AG20443 (cell line): Measurements from ENCODE around the gene VMAC.
A peak's percentile ranks its signal among the peaks of the same experiment; 100 is the strongest.

Experiments used
- DNase-seq: peaks from one replicate; pipeline ENCODE4 v3.0.0; 2012; ENCODE audit warnings: low spot score, mixed read lengths

Gene VMAC

GRCh38 chr19:5905114-5905778 is 574 bp downstream of the VMAC start:
- no peak for DNase-seq

- DNase-seq = no peak
Observed at GRCh38 chr19:5907241-5907640, 2.6 kb downstream of the VMAC start.

DNA sequence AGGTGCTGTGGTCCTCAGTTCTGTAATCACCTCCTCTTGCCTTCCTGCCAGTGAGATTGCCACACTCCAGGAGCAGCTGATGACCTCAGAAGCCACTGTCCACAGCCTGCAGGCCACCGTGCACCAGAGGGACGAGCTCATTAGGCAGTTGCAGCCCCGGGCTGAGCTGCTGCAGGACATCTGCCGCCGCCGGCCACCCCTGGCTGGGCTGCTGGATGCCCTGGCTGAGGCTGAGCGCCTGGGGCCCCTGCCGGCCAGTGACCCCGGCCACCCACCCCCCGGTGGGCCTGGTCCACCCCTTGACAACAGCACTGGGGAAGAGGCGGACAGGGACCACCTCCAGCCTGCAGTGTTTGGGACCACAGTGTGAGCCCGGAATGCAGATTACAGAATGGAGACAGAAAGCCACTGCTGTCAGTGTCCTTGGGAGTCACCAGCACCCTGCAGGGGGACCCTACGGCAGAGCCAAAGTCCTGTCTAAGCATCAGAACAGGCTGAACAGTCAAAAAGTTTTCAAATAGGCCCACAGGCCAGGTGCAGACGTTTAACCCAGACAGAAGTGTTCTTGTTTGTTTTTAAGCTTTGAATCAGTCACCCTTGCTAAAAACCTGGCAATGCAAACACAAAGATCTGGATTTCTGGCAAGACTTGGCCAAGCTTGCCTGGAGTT is 4.2 kb downstream of the VMAC start:
- DNase-seq = no peak

- DNase-seq = no peak
Observed at GRCh38 chr19:5910638-5910907, 5.9 kb downstream of the VMAC start.

GRCh38 chr19:5911366-5911765 is 6.7 kb downstream of the VMAC start:
- no peak for DNase-seq

GRCh38 chr19:5913739-5914357 is 9.2 kb downstream of the VMAC start, which contains the start of gene CAPS:
Gene CAPS, plus strand, starts transcription at chr19:5914254. Its CDS starts 153 bp downstream, at chr19:5914407.
- DNase-seq = peak; percentile 87

DNA sequence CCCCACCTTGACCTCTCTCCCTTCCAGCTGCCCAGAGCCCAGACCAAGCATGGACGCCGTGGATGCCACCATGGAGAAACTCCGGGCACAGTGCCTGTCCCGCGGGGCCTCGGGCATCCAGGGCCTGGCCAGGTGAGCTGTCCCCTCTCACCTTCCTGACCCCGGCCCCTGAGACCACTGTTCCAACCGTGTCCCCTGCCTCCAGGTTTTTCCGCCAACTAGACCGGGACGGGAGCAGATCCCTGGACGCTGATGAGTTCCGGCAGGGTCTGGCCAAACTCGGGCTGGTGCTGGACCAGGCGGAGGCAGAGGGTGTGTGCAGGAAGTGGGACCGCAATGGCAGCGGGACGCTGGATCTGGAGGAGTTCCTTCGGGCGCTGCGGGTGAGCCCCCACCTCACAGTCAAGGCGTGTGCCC is 9.7 kb downstream of the VMAC start:
- DNase-seq = peak; percentile 22

- no peak for DNase-seq
Observed at GRCh38 chr19:5914946-5915781, 10.5 kb downstream of the VMAC start.

- DNase-seq = no peak
Observed at GRCh38 chr19:5915782-5916165, 11.1 kb downstream of the VMAC start.

DNA sequence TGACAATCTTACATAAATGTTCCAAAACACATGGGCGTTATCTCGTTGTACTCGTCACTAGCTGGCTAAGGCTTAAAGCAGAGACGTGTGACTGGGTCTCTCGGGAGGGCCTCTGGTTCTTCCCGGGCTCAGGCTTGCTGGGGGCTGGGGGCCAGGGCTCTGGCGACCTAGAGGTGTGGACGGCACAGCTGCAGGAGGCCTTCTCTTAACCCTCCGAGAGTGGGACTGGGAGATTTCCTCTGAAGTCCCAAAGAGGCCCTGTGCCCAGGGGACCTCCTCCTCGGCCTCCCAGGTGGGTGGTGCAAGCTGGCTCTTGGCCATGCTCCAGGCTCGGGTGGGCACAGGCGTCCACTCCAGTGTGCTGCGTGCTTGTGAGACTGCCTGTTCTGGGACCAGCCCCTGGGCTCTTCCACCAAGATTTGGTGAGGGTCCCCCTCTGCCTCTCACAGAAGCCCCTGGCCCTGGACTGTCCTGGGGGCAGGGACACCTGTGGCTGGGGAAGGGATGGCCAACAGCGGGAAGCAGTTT is 11.6 kb downstream of the VMAC start:
- no peak for DNase-seq

- no peak for DNase-seq
Observed at GRCh38 chr19:5917431-5918107, 12.9 kb downstream of the VMAC start.

GRCh38 chr19:5918463-5919079 is 13.9 kb downstream of the VMAC start:
- no peak for DNase-seq

DNA sequence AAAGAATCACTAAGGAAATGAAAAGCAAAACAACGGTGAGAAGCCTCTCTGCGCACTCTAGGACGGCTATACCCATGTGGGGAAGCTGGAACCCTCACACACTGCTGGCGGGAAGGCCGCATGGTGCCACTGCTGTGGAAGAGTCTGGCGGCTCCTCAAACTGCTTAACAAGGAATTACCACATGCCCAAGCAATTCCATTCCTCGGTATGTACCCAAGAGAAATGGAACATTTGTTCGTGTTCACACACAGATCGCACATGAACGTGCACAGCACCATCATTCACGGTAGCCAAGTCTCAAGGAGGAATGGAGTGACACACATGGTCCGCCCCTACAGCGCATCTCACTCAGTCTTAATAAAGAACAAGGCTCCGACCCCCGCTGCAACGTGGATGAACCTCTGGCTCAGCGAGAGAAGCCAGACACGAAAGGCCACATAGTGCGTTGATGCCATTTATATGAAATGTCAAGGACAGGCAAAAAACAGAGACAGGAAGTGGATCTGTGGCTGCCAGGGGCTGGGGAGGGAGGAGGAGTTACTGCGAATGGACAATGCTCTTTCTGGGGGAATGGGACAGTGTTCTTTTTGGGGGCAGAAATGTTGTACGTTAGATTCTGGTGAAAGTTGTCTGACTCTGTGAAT is 17.0 kb downstream of the VMAC start:
- no peak for DNase-seq

GRCh38 chr19:5922161-5922545 is 17.5 kb downstream of the VMAC start:
- DNase-seq = no peak

DNA sequence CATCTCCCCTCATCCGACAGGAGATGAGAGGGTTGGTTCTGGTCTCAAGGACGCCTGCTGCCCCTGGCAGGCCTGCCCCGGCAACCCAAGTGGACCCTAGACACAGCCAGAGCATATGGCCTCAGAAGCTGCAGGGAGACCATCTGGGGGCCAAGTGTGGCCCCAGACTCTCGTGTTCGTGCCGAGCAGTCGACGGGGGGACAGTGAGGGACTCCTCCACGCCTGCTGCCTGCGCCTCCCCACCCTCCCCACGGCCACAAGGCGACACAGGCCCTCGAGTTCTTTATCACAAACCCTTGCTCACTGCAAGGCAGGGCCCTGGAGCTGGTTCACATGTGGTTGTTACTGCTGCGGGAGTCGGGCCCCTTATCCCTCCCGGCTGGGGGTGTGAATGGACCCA is 18.7 kb downstream of the VMAC start:
- no peak for DNase-seq

GRCh38 chr19:5925830-5926427 is 21.3 kb downstream of the VMAC start:
- DNase-seq = no peak

DNA sequence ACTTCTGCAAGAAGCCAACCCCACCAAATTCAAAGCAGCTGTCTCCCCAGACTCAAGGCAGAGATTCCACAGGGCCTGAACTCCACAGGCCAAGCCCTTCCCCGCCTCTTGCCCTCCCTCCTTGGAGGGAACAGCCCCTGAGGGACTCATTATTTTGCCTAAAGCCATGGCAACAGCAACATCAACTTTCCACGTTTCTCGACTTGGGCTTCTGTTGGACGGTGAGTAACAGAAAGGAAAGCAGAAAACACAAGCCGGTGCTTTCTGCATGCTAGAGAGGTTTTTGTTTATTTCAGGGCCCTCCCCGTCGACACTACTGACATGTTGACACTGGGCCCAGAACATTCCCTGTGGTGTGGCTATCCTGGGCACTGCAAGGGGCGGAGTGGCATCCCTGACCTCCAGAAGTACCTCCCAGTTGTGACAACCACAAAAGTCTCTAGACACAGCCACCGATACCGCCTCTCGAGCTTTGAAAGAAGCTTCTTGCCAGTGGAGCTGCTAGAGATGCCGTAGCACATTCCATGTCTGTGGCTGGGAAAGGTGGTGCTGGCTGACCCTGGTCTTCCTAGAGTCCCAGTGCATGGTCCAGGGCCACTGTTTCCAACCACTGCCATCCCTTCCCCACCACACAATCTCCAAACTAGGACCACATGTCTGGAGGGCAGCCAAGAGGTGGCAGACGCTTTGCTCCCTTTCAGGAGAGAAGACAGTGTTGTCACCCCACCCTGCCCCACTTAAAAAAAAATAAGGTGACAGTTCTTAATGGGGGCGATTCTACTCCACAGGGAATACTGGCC is 22.2 kb downstream of the VMAC start:
- DNase-seq = peak; percentile 92

GRCh38 chr19:5927441-5927821 is 22.8 kb downstream of the VMAC start:
- DNase-seq = no peak

DNA sequence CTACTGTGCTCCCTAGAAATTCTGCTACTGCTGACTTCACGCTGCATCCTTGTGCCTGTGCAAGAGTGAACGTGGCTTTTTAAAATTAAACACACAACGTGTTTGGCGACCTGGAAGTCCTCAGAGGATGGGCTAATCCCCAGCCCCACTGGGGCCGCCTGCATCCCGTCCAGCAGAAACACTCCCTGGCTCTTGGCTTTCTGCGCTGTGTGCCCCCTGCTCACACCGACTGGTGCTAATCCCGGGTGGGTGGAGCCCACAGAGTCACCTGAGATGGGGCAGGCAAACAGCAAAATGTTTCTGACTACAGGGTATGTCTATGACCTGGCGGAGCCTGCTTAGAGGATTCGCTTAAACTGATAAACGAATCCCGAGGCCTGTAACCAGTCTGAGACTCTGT is 24.5 kb downstream of the VMAC start:
- no peak for DNase-seq

DNA sequence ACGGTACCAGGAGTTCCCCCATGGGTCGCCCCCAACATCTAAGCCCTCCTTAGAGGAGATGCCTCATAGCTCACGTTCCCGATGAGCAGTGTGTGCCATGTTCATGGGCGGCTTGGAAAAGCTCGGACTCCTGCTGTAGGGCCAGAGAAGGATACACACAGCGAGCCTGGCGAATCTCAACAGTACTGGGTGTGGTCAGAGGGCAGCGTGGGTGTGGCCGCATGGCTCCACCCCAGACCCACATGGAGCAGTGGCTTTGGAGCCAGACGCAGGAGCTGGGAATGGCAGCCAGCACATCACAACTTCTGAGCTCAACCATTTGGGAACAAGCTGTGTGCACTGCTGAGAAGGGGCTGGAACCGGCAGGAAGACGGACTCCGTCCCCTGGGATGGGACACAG is 25.0 kb downstream of the VMAC start:
- peak; percentile 47 for DNase-seq
